Kidney (tissue), 14 donors: ENCODE data around the gene DDX54. TPM values are rescaled to one million over a fixed set of nuclear protein-coding genes. Genes with fewer than 3 reads are reported as not detected.

ENCODE experiments used
- DNase-seq, 5 donors: peaks; one replicate each; pipeline ENCODE4 v3.0.0-alpha.2; 2013 to 2020
- FAIRE-seq: peaks from 2 replicates; lab custom pipeline; 2012; peaks lifted over from hg19 to GRCh38; lab: Jason Lieb, UNC
- H3K27ac ChIP-seq, 2 donors: one replicate each; pipeline ENCODE4 v1.7.0; 2013; ENCODE audit warnings: low read depth in 2 of 2, low read length in 2 of 2, inconsistent platforms in 1 of 2
- H3K27me3 ChIP-seq: one replicate; pipeline ENCODE4 v1.7.1; 2013; ENCODE audit warnings: low read length, inconsistent platforms; ENCODE audit not compliant: control insufficient read depth, insufficient read depth
- H3K36me3 ChIP-seq, 3 donors: one replicate each; pipeline versions ENCODE4 v1.7.0 to v1.7.1; 2013; ENCODE audit warnings: low read length in 3 of 3, control low read depth in 1 of 3, inconsistent platforms in 1 of 3; ENCODE audit not compliant: insufficient read depth in 3 of 3, control insufficient read depth in 2 of 3
- H3K4me1 ChIP-seq, 3 donors: one replicate each; pipeline versions ENCODE4 v1.7.0 to v1.7.1; 2013; ENCODE audit warnings: low read length in 3 of 3, inconsistent platforms in 1 of 3, low read depth in 1 of 3; ENCODE audit not compliant: control insufficient read depth in 2 of 3, insufficient read depth in 2 of 3
- H3K4me3 ChIP-seq, 3 donors: one replicate each; pipeline versions ENCODE4 v1.7.0 to v1.8.1; 2013; ENCODE audit warnings: low read length in 3 of 3, control low read depth in 1 of 3, inconsistent platforms in 1 of 3
- H3K9ac ChIP-seq, 3 donors: one replicate each; pipeline versions ENCODE4 v1.7.0 to v1.7.1; 2013; ENCODE audit warnings: low read length in 3 of 3, control low read depth in 1 of 3, inconsistent platforms in 1 of 3
- H3K9me3 ChIP-seq, 3 donors: one replicate each; pipeline versions ENCODE4 v1.7.0 to v1.7.1; 2013; ENCODE audit warnings: low read length in 3 of 3, control low read depth in 1 of 3, inconsistent platforms in 1 of 3; ENCODE audit not compliant: control insufficient read depth in 2 of 3, insufficient read depth in 1 of 3
- intact Hi-C: fragments of 100-400 bp; cut with DNase I; formaldehyde crosslinking; loops from one replicate; pipeline ENCODE4 v1.11.1; 2022
- polyA plus RNA-seq: library from polyadenylated mRNA; stranded (reverse); fragments of 350-450 nt; fragmentation: Illumina TruSeq; extraction: RNeasy Lipid Tissue Mini Kit (QIAGEN cat#74804); gene quantifications from one replicate; pipeline ENCODE4 v1.2.3, GENCODE V29; 2014; ENCODE audit warnings: low read depth, low replicate concordance; ENCODE audit not compliant: insufficient read depth
- total RNA-seq: library from RNA; stranded (reverse); fragmentation: NEBNext Ultra II Directional; extraction: Animal tissue kit (Norgen Biotek cat#: 25700); gene quantifications from one replicate; pipeline ENCODE4 v1.2.1, GENCODE V29; 2021
- TF ChIP-seq, protein P1 (sequence below): IDR thresholded peaks from 3 replicates; pipeline ENCODE4 v1.5.1; 2012; ENCODE audit warnings: mild to moderate bottlenecking, moderate library complexity, borderline replicate concordance; ENCODE audit not compliant: insufficient read depth; ENCODE audit errors: extremely low read depth
- donor health status: control.
- donor health status: control.
- donor health status: control.
- donor health status: control.
- donor health status: control.
- donor health status: DM: yes; HTN: yes; CAD: no.
- donor health status: Normal renal cell carcinoma (clear cell type).

DDX54 gene
- total and polyA plus RNA-seq, 2 donors from 2014 or later = 55.4 to 62.0 TPM

DNA sequence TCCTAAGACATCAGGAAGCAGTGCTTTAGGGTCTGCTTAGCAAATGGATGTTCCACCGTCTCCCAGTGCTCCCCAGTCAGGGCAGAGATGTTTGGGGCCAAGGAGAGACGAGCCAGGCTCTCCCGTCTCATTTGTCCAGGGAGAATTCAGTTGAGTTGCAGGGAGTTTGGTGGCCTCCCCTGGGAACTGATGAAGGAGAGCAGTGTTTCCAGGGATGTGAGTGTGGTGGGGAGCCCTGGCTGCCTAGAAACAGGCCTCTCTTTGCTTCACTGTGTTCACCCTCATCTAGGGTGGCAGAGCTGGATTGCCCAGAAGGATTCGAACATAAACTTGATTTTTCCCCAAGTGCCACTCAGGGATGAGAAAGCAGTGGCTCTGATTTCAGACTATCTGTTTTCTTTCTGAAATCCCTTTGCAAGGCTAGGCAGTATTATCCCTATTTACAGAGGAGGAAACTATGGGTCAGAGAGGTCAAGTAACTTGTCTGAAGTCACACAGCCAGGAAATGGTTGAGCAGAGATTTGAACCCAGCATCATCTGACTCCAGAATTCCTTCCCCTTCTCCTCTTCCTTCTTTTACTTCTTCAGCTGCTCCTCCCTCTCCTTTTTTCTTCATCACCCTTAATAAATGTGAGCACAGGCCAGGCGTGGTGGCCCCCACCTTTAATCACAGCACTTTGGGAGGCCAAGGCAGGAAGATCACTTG, 42.6 kb upstream of the DDX54 start:
- TF ChIP-seq, protein P1, sequence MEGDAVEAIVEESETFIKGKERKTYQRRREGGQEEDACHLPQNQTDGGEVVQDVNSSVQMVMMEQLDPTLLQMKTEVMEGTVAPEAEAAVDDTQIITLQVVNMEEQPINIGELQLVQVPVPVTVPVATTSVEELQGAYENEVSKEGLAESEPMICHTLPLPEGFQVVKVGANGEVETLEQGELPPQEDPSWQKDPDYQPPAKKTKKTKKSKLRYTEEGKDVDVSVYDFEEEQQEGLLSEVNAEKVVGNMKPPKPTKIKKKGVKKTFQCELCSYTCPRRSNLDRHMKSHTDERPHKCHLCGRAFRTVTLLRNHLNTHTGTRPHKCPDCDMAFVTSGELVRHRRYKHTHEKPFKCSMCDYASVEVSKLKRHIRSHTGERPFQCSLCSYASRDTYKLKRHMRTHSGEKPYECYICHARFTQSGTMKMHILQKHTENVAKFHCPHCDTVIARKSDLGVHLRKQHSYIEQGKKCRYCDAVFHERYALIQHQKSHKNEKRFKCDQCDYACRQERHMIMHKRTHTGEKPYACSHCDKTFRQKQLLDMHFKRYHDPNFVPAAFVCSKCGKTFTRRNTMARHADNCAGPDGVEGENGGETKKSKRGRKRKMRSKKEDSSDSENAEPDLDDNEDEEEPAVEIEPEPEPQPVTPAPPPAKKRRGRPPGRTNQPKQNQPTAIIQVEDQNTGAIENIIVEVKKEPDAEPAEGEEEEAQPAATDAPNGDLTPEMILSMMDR = no peak
- H3K9ac ChIP-seq = no peak overlapping the region
- DNase-seq (peak in 1 of 5 donors; percentile 9), FAIRE-seq (no peak)
- no peaks in the 10 kb centered on the region for H3K27me3 ChIP-seq
- peaks cover 0 to 58% (median 25%) of the 10 kb centered on the region in 3 donors for H3K36me3 ChIP-seq
- no peak overlapping the region for H3K27ac ChIP-seq
- peaks cover 3 to 45% (median 30%) of the 10 kb centered on the region in 3 donors for H3K4me1 ChIP-seq
- no peak overlapping the region for H3K4me3 ChIP-seq
- intact Hi-C loops = no loop called here
- no peaks in the 10 kb centered on the region for H3K9me3 ChIP-seq

DNA sequence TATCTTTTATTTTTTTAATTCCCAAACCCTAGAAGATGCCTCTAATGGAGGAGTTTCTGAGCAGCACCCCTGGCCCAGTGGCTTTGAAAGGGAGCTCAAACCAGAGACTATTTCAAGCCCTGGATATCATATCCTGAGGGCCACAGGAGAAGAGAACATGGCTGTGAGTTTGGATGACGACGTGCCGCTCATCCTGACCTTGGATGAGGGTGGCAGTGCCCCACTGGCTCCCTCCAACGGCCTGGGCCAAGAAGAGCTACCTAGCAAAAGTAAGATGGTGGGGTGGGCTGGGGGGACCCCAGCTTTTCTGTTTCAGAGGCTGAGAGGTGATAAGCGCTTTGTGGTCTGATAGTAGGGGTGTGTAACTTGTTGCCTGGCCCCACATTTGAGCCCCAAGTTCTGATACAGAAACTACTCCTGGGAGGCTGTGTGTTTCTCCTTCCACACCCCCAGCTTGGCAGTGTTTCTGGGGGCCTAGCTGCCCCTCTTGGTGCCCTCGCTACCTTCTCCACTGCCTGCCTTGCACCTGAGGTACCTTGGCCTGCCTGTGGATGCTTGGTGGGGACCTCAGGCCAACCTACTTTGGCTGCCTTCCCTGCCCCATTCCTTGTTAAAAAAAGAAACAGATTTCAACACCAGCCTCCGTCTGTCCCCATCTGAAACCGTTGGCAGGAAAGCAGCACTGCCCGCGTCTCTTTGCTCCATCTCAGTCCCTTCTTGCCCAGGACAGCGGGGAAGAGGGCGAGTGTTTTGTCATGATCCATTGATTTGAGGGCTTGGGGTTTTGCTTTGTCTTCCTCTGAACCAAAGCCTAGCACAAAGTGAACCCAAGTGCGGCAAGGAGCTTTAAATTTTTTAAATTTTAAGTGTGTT, 41.7 kb upstream of the DDX54 start:
- intact Hi-C loops = no loop called here
- H3K4me3 ChIP-seq = no peak overlapping the region
- FAIRE-seq (no peak), DNase-seq (peak in 1 of 5 donors; percentile 58)
- no peaks in the 10 kb centered on the region for H3K27me3 ChIP-seq
- TF ChIP-seq, protein P1 = no peak
- H3K9me3 ChIP-seq = no peaks in the 10 kb centered on the region
- peaks cover 0 to 49% (median 16%) of the 10 kb centered on the region in 3 donors for H3K36me3 ChIP-seq
- H3K9ac ChIP-seq = peak overlapping the region in 1 of 3 donors; percentile 25
- H3K27ac ChIP-seq = peak overlapping the region in 1 of 2 donors; percentile 30
- peaks cover 8 to 41% (median 27%) of the 10 kb centered on the region in 3 donors for H3K4me1 ChIP-seq

DNA sequence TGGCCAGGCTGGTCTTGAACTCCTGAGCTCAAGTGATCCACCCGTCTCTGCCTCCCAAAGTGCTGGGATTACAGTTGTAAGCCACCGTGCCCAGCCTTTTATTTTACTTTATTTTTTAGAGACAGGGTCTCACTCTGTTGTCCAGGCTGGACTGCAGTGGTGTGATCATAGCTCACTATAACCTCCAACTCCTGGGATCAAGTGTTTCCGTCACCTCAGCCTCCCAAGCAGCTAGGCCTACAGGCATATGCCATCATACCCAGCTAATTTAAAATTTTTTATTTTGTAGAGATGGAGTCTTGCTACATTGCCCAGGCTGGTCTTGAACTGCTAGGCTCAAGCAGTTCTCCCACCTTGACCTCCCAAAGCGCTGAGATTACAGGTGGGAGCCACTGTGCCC, 39.7 kb upstream of the DDX54 start:
- FAIRE-seq (no peak), DNase-seq (peak in 1 of 5 donors; percentile 2)
- H3K27ac ChIP-seq = no peak overlapping the region
- H3K9me3 ChIP-seq = no peaks in the 10 kb centered on the region
- H3K36me3 ChIP-seq = peaks cover 0 to 30% (median 7%) of the 10 kb centered on the region in 3 donors
- H3K4me1 ChIP-seq = peaks cover 8 to 26% (median 24%) of the 10 kb centered on the region in 3 donors
- H3K9ac ChIP-seq = no peak overlapping the region
- TF ChIP-seq, protein P1 = no peak
- H3K27me3 ChIP-seq = no peaks in the 10 kb centered on the region
- intact Hi-C loops = no loop called here
- H3K4me3 ChIP-seq = no peak overlapping the region
